ENCODE measurements around the gene FKBP11.
A peak's percentile ranks its signal among the peaks of the same experiment; 100 is the strongest.
"Not testable (repeated sequence)": the region's sequence is repeated elsewhere in the genome, so short reads cannot be mapped to it uniquely, and the experiment has no call there.

The FKBP11 gene

DNA sequence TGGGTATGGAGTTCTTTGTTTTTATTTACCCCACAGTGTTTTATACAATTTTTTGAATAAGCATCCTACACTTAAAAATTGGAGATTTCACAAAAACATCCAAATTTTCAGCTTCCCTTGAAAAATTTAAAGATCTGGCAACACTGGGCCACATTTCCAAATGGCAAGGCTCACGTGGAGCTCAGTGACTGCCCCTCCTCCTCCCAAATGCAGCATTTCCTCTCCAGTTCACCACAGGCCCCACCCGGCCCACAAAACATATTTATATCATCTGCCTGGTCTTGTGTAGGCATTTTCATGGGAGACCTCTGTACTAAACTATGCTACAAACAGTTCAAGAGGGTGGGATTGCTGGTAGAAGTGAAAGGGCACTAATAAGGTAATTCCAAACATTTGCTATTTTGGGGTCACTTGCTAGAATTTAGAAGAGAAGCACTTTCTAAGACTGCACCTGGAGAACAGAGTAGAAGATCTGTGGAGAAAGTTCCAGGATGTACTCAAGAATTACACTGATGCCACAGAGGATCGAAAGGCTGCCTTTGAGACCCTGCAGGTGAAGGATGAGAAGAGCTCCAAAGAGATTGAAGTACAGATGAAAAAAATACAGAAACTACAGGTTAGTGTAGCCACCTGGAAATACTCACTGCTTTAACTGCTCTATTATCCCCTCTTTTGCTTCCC lies 7.3 kb downstream of the FKBP11 start:
- no peak overlapping the region for H3K4me3 ChIP-seq (ENCODE audit: low read length in 2 of 2)
- peaks cover 2 to 4% of the 10 kb centered on the region in 2 donors for H3K36me3 ChIP-seq (ENCODE audit: control insufficient read depth in 2 of 2, insufficient read depth in 2 of 2, low read length in 2 of 2)
- no peaks in the 10 kb centered on the region for H3K27me3 ChIP-seq (ENCODE audit: control insufficient read depth in 2 of 2, insufficient read depth in 2 of 2, low read length in 2 of 2)
- H3K27ac ChIP-seq (ENCODE audit: low read depth in 2 of 2, low read length in 2 of 2) = no peak overlapping the region
- H3K9ac ChIP-seq (ENCODE audit: low read depth in 1 of 2, low read length in 2 of 2) = no peak overlapping the region
- no peaks in the 10 kb centered on the region for H3K9me3 ChIP-seq (ENCODE audit: control insufficient read depth in 2 of 2, low read length in 2 of 2)
- no peaks in the 10 kb centered on the region for H3K4me1 ChIP-seq (ENCODE audit: control insufficient read depth in 2 of 2, insufficient read depth in 2 of 2, low read length in 2 of 2)

- Histone ChIP-seq H3K9me3 (ENCODE audit: control insufficient read depth in 2 of 2, low read length in 2 of 2) (no peaks in the 10 kb centered on the region), H3K4me1 (ENCODE audit: control insufficient read depth in 2 of 2, insufficient read depth in 2 of 2, low read length in 2 of 2) (no peaks in the 10 kb centered on the region), H3K4me3 (ENCODE audit: low read length in 2 of 2) (no peak overlapping the region), H3K9ac (ENCODE audit: low read depth in 1 of 2, low read length in 2 of 2) (no peak overlapping the region), H3K36me3 (ENCODE audit: control insufficient read depth in 2 of 2, insufficient read depth in 2 of 2, low read length in 2 of 2) (no peaks in the 10 kb centered on the region), H3K27ac (ENCODE audit: low read depth in 2 of 2, low read length in 2 of 2) (no peak overlapping the region), H3K27me3 (ENCODE audit: control insufficient read depth in 2 of 2, insufficient read depth in 2 of 2, low read length in 2 of 2) (no peaks in the 10 kb centered on the region)
Measured at GRCh38 chr12:48910196-48910595, 15.1 kb downstream of the FKBP11 start.

- not testable (repeated sequence) for H3K27ac ChIP-seq (ENCODE audit: low read depth in 2 of 2, low read length in 2 of 2); H3K4me3 ChIP-seq (ENCODE audit: low read length in 2 of 2); H3K27me3 ChIP-seq (ENCODE audit: control insufficient read depth in 2 of 2, insufficient read depth in 2 of 2, low read length in 2 of 2); H3K9me3 ChIP-seq (ENCODE audit: control insufficient read depth in 2 of 2, low read length in 2 of 2); H3K9ac ChIP-seq (ENCODE audit: low read depth in 1 of 2, low read length in 2 of 2); H3K36me3 ChIP-seq (ENCODE audit: control insufficient read depth in 2 of 2, insufficient read depth in 2 of 2, low read length in 2 of 2); H3K4me1 ChIP-seq (ENCODE audit: control insufficient read depth in 2 of 2, insufficient read depth in 2 of 2, low read length in 2 of 2)
Measured at GRCh38 chr12:48909698-48910097, 15.6 kb downstream of the FKBP11 start.

DNA sequence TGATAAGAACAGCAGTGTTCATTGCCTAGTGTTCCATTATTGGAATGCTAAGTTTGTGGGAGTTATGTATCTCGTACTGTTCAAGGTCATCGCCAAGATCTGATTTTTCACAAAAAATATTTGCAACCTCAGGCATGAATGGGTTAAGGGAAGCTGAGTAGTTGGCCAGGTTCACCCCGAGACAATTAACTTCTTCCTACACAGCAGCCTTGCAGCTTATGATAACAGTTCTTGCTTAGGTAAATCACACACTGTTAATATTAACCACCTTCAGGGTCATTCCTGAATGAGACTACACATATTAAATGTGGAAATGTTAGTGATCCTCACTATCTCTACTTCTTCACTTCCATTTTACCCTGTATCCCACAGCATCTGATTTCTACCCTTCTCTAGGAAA lies 18.0 kb downstream of the FKBP11 start:
- Histone ChIP-seq H3K27ac (ENCODE audit: low read depth in 2 of 2, low read length in 2 of 2) (no peak overlapping the region), H3K9ac (ENCODE audit: low read depth in 1 of 2, low read length in 2 of 2) (no peak overlapping the region), H3K4me1 (ENCODE audit: control insufficient read depth in 2 of 2, insufficient read depth in 2 of 2, low read length in 2 of 2) (peaks cover 0 to 3% of the 10 kb centered on the region in 2 donors), H3K9me3 (ENCODE audit: control insufficient read depth in 2 of 2, low read length in 2 of 2) (no peaks in the 10 kb centered on the region), H3K4me3 (ENCODE audit: low read length in 2 of 2) (no peak overlapping the region), H3K27me3 (ENCODE audit: control insufficient read depth in 2 of 2, insufficient read depth in 2 of 2, low read length in 2 of 2) (no peaks in the 10 kb centered on the region), H3K36me3 (ENCODE audit: control insufficient read depth in 2 of 2, insufficient read depth in 2 of 2, low read length in 2 of 2) (no peaks in the 10 kb centered on the region)

DNA sequence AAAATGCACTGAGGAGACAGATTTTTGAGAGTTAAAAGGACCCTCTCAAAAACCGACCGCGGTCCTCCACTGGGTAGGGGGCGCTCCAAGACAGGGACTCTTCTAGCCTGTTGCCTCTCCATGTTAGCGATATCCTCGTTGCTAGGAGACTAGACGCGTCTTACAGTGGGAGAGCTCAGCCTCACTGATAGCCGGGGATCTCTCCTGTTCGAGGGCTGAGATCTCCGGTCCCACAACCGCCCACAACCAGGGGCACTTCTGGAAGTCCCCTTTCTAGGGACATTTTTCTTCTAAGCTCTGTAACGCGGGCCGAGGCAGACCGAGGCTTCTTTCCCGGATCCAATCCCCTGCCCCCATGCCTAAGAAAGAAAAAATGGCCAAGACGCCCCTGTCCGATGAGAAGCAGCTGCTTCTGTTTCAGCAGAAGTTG lies 21.3 kb downstream of the FKBP11 start:
- Histone ChIP-seq H3K27me3 (ENCODE audit: control insufficient read depth in 2 of 2, insufficient read depth in 2 of 2, low read length in 2 of 2) (no peaks in the 10 kb centered on the region), H3K27ac (ENCODE audit: low read depth in 2 of 2, low read length in 2 of 2) (no peak overlapping the region), H3K4me3 (ENCODE audit: low read length in 2 of 2) (peak overlapping the region in 1 of 2 donors; percentile 63), H3K36me3 (ENCODE audit: control insufficient read depth in 2 of 2, insufficient read depth in 2 of 2, low read length in 2 of 2) (no peaks in the 10 kb centered on the region), H3K4me1 (ENCODE audit: control insufficient read depth in 2 of 2, insufficient read depth in 2 of 2, low read length in 2 of 2) (peaks cover 0 to 3% of the 10 kb centered on the region in 2 donors), H3K9ac (ENCODE audit: low read depth in 1 of 2, low read length in 2 of 2) (peak overlapping the region in 1 of 2 donors; percentile 14), H3K9me3 (ENCODE audit: control insufficient read depth in 2 of 2, low read length in 2 of 2) (no peaks in the 10 kb centered on the region)

- H3K4me3 ChIP-seq (ENCODE audit: low read length in 2 of 2) = no peak overlapping the region
- peaks cover 0 to 3% of the 10 kb centered on the region in 2 donors for H3K4me1 ChIP-seq (ENCODE audit: control insufficient read depth in 2 of 2, insufficient read depth in 2 of 2, low read length in 2 of 2)
- no peaks in the 10 kb centered on the region for H3K36me3 ChIP-seq (ENCODE audit: control insufficient read depth in 2 of 2, insufficient read depth in 2 of 2, low read length in 2 of 2)
- no peaks in the 10 kb centered on the region for H3K9me3 ChIP-seq (ENCODE audit: control insufficient read depth in 2 of 2, low read length in 2 of 2)
- no peak overlapping the region for H3K27ac ChIP-seq (ENCODE audit: low read depth in 2 of 2, low read length in 2 of 2)
- no peak overlapping the region for H3K9ac ChIP-seq (ENCODE audit: low read depth in 1 of 2, low read length in 2 of 2)
- H3K27me3 ChIP-seq (ENCODE audit: control insufficient read depth in 2 of 2, insufficient read depth in 2 of 2, low read length in 2 of 2) = no peaks in the 10 kb centered on the region
Measured at GRCh38 chr12:48903363-48903981, 21.8 kb downstream of the FKBP11 start.

GRCh38 chr12:48901278-48901677 lies 24.0 kb downstream of the FKBP11 start:
- H3K4me1 ChIP-seq (ENCODE audit: control insufficient read depth in 2 of 2, insufficient read depth in 2 of 2, low read length in 2 of 2) = peaks cover 0 to 3% of the 10 kb centered on the region in 2 donors
- no peak overlapping the region for H3K27ac ChIP-seq (ENCODE audit: low read depth in 2 of 2, low read length in 2 of 2)
- no peaks in the 10 kb centered on the region for H3K27me3 ChIP-seq (ENCODE audit: control insufficient read depth in 2 of 2, insufficient read depth in 2 of 2, low read length in 2 of 2)
- H3K9ac ChIP-seq (ENCODE audit: low read depth in 1 of 2, low read length in 2 of 2) = no peak overlapping the region
- H3K4me3 ChIP-seq (ENCODE audit: low read length in 2 of 2) = no peak overlapping the region
- no peaks in the 10 kb centered on the region for H3K36me3 ChIP-seq (ENCODE audit: control insufficient read depth in 2 of 2, insufficient read depth in 2 of 2, low read length in 2 of 2)
- no peaks in the 10 kb centered on the region for H3K9me3 ChIP-seq (ENCODE audit: control insufficient read depth in 2 of 2, low read length in 2 of 2)

DNA sequence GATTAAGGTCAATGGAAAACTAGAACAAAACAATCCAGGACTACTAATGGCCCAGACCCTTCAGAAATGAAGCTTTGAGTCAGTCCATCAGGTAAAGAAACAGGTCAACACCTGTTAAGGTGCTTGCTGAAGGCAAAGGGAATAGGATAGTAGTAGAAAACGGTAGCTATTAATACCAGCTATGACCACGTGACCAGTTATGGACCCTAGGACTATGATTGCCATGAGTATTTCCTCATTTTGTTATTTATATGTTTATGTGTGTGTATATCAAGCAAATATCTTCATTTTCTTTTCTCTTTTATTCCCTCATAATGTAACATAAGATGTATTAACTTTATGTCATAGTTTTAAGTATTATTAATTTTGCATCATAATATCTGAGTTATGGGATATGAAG lies 25.6 kb downstream of the FKBP11 start:
- Histone ChIP-seq H3K4me1 (ENCODE audit: control insufficient read depth in 2 of 2, insufficient read depth in 2 of 2, low read length in 2 of 2) (peaks cover 0 to 3% of the 10 kb centered on the region in 2 donors), H3K9ac (ENCODE audit: low read depth in 1 of 2, low read length in 2 of 2) (no peak overlapping the region), H3K27ac (ENCODE audit: low read depth in 2 of 2, low read length in 2 of 2) (no peak overlapping the region), H3K9me3 (ENCODE audit: control insufficient read depth in 2 of 2, low read length in 2 of 2) (no peaks in the 10 kb centered on the region), H3K4me3 (ENCODE audit: low read length in 2 of 2) (no peak overlapping the region), H3K27me3 (ENCODE audit: control insufficient read depth in 2 of 2, insufficient read depth in 2 of 2, low read length in 2 of 2) (no peaks in the 10 kb centered on the region), H3K36me3 (ENCODE audit: control insufficient read depth in 2 of 2, insufficient read depth in 2 of 2, low read length in 2 of 2) (no peaks in the 10 kb centered on the region)

GRCh38 chr12:48894271-48894670 lies 31.0 kb downstream of the FKBP11 start:
- Histone ChIP-seq H3K4me1 (ENCODE audit: control insufficient read depth in 2 of 2, insufficient read depth in 2 of 2, low read length in 2 of 2) (peaks cover 3 to 4% of the 10 kb centered on the region in 2 donors), H3K36me3 (ENCODE audit: control insufficient read depth in 2 of 2, insufficient read depth in 2 of 2, low read length in 2 of 2) (no peaks in the 10 kb centered on the region), H3K9me3 (ENCODE audit: control insufficient read depth in 2 of 2, low read length in 2 of 2) (no peaks in the 10 kb centered on the region), H3K9ac (ENCODE audit: low read depth in 1 of 2, low read length in 2 of 2) (no peak overlapping the region), H3K27ac (ENCODE audit: low read depth in 2 of 2, low read length in 2 of 2) (no peak overlapping the region), H3K27me3 (ENCODE audit: control insufficient read depth in 2 of 2, insufficient read depth in 2 of 2, low read length in 2 of 2) (peaks cover 5 to 8% of the 10 kb centered on the region in 2 donors), H3K4me3 (ENCODE audit: low read length in 2 of 2) (no peak overlapping the region)

GRCh38 chr12:48890657-48891418 lies 34.5 kb downstream of the FKBP11 start:
- H3K27me3 ChIP-seq (ENCODE audit: control insufficient read depth in 2 of 2, insufficient read depth in 2 of 2, low read length in 2 of 2) = peaks cover 5 to 8% of the 10 kb centered on the region in 2 donors
- no peaks in the 10 kb centered on the region for H3K36me3 ChIP-seq (ENCODE audit: control insufficient read depth in 2 of 2, insufficient read depth in 2 of 2, low read length in 2 of 2)
- H3K27ac ChIP-seq (ENCODE audit: low read depth in 2 of 2, low read length in 2 of 2) = no peak overlapping the region
- H3K9me3 ChIP-seq (ENCODE audit: control insufficient read depth in 2 of 2, low read length in 2 of 2) = no peaks in the 10 kb centered on the region
- peak overlapping the region in 1 of 2 donors; percentile 24 for H3K4me3 ChIP-seq (ENCODE audit: low read length in 2 of 2)
- H3K4me1 ChIP-seq (ENCODE audit: control insufficient read depth in 2 of 2, insufficient read depth in 2 of 2, low read length in 2 of 2) = peaks cover 3 to 4% of the 10 kb centered on the region in 2 donors
- H3K9ac ChIP-seq (ENCODE audit: low read depth in 1 of 2, low read length in 2 of 2) = no peak overlapping the region

Measured in mucosa of rectum (tissue), 2 donors.